Ectodermal cell (in vitro differentiated cells): ENCODE results near the gene BABAM2.

Source experiments
- H3K27ac ChIP-seq: 2 replicates; pipeline ENCODE4 v1.7.0; 2013; ENCODE audit warnings: mild to moderate bottlenecking, low read depth, low read length; ENCODE audit not compliant: insufficient read depth, poor library complexity, severe bottlenecking
- H3K27me3 ChIP-seq: 2 replicates; pipeline ENCODE4 v1.7.0; 2013; ENCODE audit warnings: mild to moderate bottlenecking, low read length; ENCODE audit not compliant: insufficient read depth, control insufficient read depth, poor library complexity, severe bottlenecking
- H3K36me3 ChIP-seq: one replicate; pipeline ENCODE4 v1.7.0; 2013; ENCODE audit warnings: low read length; ENCODE audit not compliant: control insufficient read depth, insufficient read depth
- H3K4me1 ChIP-seq: one replicate; pipeline ENCODE4 v1.7.0; 2013; ENCODE audit warnings: low read length; ENCODE audit not compliant: control insufficient read depth, insufficient read depth
- H3K4me3 ChIP-seq: 2 replicates; pipeline ENCODE4 v1.7.0; 2013; ENCODE audit warnings: low read depth, low read length, control low read depth; ENCODE audit not compliant: insufficient read depth
- H3K9me3 ChIP-seq: 2 replicates; pipeline ENCODE4 v1.7.0; 2013; ENCODE audit warnings: mild to moderate bottlenecking, low read length, moderate library complexity; ENCODE audit not compliant: control insufficient read depth
- WGBS, 2 experiments: methylation state at CpG; one replicate each; pipeline ENCODE4 v1.1.7; 2013; ENCODE audit warnings: missing lambda C conversion rate in 2 of 2; 5-methylcytosine and 5-hydroxymethylcytosine counted together

The BABAM2 gene

GRCh38 chr2:28322051-28322450 is 431.5 kb downstream of the BABAM2 start:
- H3K4me1 ChIP-seq: peaks cover 66% of the 10 kb centered on the region
- WGBS, 2 experiments: 93 to 95% methylated on average over 5 of the region's 5 CpGs
- no peaks in the 10 kb centered on the region for H3K36me3 ChIP-seq
- peak overlapping the region; percentile 8 for H3K4me3 ChIP-seq
- no peaks in the 10 kb centered on the region for H3K9me3 ChIP-seq
- H3K27ac ChIP-seq: peak overlapping the region; percentile 71
- no peaks in the 10 kb centered on the region for H3K27me3 ChIP-seq

GRCh38 chr2:28322456-28322855 is 431.9 kb downstream of the BABAM2 start:
- Histone ChIP-seq H3K27me3 (no peaks in the 10 kb centered on the region), H3K27ac (peak overlapping the region; percentile 1), H3K9me3 (no peaks in the 10 kb centered on the region), H3K4me1 (peaks cover 66% of the 10 kb centered on the region), H3K4me3 (peak overlapping the region; percentile 8), H3K36me3 (no peaks in the 10 kb centered on the region)
- 92 to 96% methylated on average over 8 of the region's 8 CpGs for whole genome bisulfite sequencing, 2 experiments

GRCh38 chr2:28322981-28323396 is 432.5 kb downstream of the BABAM2 start:
- WGBS, 2 experiments: 82 to 87% methylated on average over 6 of the region's 6 CpGs
- peak overlapping the region; percentile 1 for H3K27ac ChIP-seq
- H3K4me1 ChIP-seq: peaks cover 71% of the 10 kb centered on the region

GRCh38 chr2:28325173-28325566 is 434.6 kb downstream of the BABAM2 start:
- Histone ChIP-seq H3K27me3 (no peaks in the 10 kb centered on the region), H3K27ac (no peak overlapping the region), H3K9me3 (no peaks in the 10 kb centered on the region), H3K4me1 (peaks cover 53% of the 10 kb centered on the region), H3K4me3 (no peak overlapping the region), H3K36me3 (no peaks in the 10 kb centered on the region)
- WGBS, 2 experiments: 41 to 47% methylated on average over 5 of the region's 5 CpGs

More at GRCh38 chr2:28322981-28323396, 432.5 kb downstream of the BABAM2 start:
- H3K27me3 ChIP-seq: no peaks in the 10 kb centered on the region
- no peaks in the 10 kb centered on the region for H3K9me3 ChIP-seq
- no peak overlapping the region for H3K4me3 ChIP-seq
- no peaks in the 10 kb centered on the region for H3K36me3 ChIP-seq

- Histone ChIP-seq H3K4me1 (peaks cover 47% of the 10 kb centered on the region), H3K4me3 (no peak overlapping the region), H3K27ac (no peak overlapping the region), H3K27me3 (no peaks in the 10 kb centered on the region), H3K9me3 (no peaks in the 10 kb centered on the region), H3K36me3 (no peaks in the 10 kb centered on the region)
- WGBS, 2 experiments: 84 to 86% methylated on average over 10 of the region's 10 CpGs
Observed at GRCh38 chr2:28325567-28326468, 435.3 kb downstream of the BABAM2 start.

GRCh38 chr2:28326469-28326805 is 435.9 kb downstream of the BABAM2 start:
- H3K4me1 ChIP-seq: peaks cover 41% of the 10 kb centered on the region
- H3K36me3 ChIP-seq: no peaks in the 10 kb centered on the region
- H3K4me3 ChIP-seq: no peak overlapping the region
- no peaks in the 10 kb centered on the region for H3K27me3 ChIP-seq
- H3K27ac ChIP-seq: no peak overlapping the region
- WGBS, 2 experiments: 91 to 98% methylated on average over 4 of the region's 4 CpGs
- H3K9me3 ChIP-seq: no peaks in the 10 kb centered on the region

GRCh38 chr2:28326881-28327505 is 436.5 kb downstream of the BABAM2 start:
- 91 to 93% methylated on average over 6 of the region's 6 CpGs for WGBS, 2 experiments
- H3K4me1 ChIP-seq: peaks cover 36% of the 10 kb centered on the region
- no peak overlapping the region for H3K4me3 ChIP-seq

GRCh38 chr2:28327581-28327955 is 437.0 kb downstream of the BABAM2 start:
- peaks cover 30% of the 10 kb centered on the region for H3K4me1 ChIP-seq
- no peak overlapping the region for H3K4me3 ChIP-seq
- no peaks in the 10 kb centered on the region for H3K27me3 ChIP-seq
- H3K36me3 ChIP-seq: no peaks in the 10 kb centered on the region
- H3K9me3 ChIP-seq: no peaks in the 10 kb centered on the region
- WGBS, 2 experiments: 97 to 99% methylated on average over 7 of the region's 7 CpGs
- H3K27ac ChIP-seq: no peak overlapping the region

More at GRCh38 chr2:28326881-28327505, 436.5 kb downstream of the BABAM2 start:
- Histone ChIP-seq H3K27ac (no peak overlapping the region), H3K9me3 (no peaks in the 10 kb centered on the region), H3K27me3 (no peaks in the 10 kb centered on the region), H3K36me3 (no peaks in the 10 kb centered on the region)

GRCh38 chr2:28327956-28328922 is 437.7 kb downstream of the BABAM2 start:
- 92 to 93% methylated on average over 14 of the region's 14 CpGs for WGBS, 2 experiments
- H3K27me3 ChIP-seq: no peaks in the 10 kb centered on the region
- peaks cover 23% of the 10 kb centered on the region for H3K4me1 ChIP-seq
- no peak overlapping the region for H3K27ac ChIP-seq
- H3K36me3 ChIP-seq: no peaks in the 10 kb centered on the region
- H3K9me3 ChIP-seq: no peaks in the 10 kb centered on the region
- no peak overlapping the region for H3K4me3 ChIP-seq
